ENCODE measurements around the gene DENND6B. TPM values are rescaled to one million over a fixed set of nuclear protein-coding genes. Genes with fewer than 3 reads are reported as not detected.

Gene DENND6B
- total and polyA plus RNA-seq, 2 of the 13 experiments (the other 11 are each of a cell fraction or from before 2014, with no cell fraction given): 0.95 to 3.8 TPM

DNA sequence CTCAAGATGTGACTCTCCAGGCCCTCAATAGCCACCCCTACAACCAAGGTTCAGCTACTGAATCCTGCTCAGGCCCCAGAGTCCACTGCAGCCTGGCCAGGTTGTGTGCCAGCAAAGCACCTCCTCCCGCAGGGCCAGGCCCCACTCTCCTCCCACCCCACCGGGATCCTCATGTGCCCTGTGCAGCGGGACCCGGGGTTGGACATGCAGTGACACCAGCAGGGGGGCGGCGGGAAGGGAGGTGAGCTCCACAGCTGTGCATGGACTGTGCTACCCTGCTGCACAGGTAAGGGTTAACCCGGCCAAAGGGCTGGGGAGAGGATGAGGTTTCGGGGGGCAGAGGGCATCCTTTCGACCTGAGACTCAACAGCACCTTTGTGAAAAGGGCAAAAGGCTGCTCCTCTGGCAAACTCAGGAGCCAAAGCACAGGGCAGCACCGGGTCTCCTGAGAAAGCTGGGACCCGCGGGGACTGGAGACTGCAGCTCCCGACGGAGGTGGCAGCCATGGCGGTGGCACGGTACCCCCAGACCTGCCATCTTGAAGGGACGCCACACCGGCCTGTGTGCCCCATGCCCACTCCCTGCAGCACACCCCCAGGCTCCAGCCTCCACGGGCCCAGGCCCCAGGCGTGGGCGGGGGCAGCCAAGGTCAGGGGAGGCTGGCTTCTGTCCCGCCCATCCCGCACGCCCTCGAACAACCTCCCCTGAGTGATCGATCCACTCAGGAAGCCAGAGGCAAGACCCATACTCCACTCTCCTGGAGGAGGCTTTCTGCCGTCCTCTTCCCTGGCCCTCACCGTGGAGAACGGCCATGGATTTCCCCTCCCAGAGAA lies 29.9 kb downstream of the DENND6B start (continued):
- TF ChIP-seq ZFX (CRISPR knock-in tag; IDR thresholded peaks at IDR 0.05; ENCODE audit: low read depth) (peak; percentile 12), MAZ (IDR thresholded peaks at IDR 0.05; ENCODE audit: borderline replicate concordance, low read depth, low read length) (0 out of 2 replicates have a peak, but pooled peaks have one; percentile 33), MAZ (CRISPR knock-in tag; IDR thresholded peaks at IDR 0.05; ENCODE audit: low read depth) (no peak; the same call in 1 of the 2 replicates), POGZ (CRISPR knock-in tag; IDR thresholded peaks at IDR 0.05) (no peak), ZNF343 (CRISPR knock-in tag; IDR thresholded peaks at IDR 0.05) (0 out of 2 replicates have a peak, but pooled peaks have one; percentile 38), MATR3 (CRISPR knock-in tag; IDR thresholded peaks at IDR 0.05) (no peak), ZNF775 (CRISPR knock-in tag; IDR thresholded peaks at IDR 0.05; ENCODE audit: borderline replicate concordance) (no peak), ZNF550 (CRISPR knock-in tag; IDR thresholded peaks at IDR 0.05; ENCODE audit: borderline replicate concordance) (no peak), ZBTB7A (CRISPR knock-in tag; IDR thresholded peaks at IDR 0.05) (no peak), DMAP1 (CRISPR knock-in tag; IDR thresholded peaks at IDR 0.05) (0 out of 2 replicates have a peak, but pooled peaks have one; percentile 5), ZNF207 (IDR thresholded peaks at IDR 0.05; ENCODE audit: borderline replicate concordance) (no peak)
- TF ChIP-seq, protein P1, sequence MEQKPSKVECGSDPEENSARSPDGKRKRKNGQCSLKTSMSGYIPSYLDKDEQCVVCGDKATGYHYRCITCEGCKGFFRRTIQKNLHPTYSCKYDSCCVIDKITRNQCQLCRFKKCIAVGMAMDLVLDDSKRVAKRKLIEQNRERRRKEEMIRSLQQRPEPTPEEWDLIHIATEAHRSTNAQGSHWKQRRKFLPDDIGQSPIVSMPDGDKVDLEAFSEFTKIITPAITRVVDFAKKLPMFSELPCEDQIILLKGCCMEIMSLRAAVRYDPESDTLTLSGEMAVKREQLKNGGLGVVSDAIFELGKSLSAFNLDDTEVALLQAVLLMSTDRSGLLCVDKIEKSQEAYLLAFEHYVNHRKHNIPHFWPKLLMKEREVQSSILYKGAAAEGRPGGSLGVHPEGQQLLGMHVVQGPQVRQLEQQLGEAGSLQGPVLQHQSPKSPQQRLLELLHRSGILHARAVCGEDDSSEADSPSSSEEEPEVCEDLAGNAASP (CRISPR knock-in tag; IDR thresholded peaks at IDR 0.05; ENCODE audit: borderline replicate concordance): peak; percentile 77; the same call in 1 of the 2 replicates
- TF ChIP-seq, protein P2, sequence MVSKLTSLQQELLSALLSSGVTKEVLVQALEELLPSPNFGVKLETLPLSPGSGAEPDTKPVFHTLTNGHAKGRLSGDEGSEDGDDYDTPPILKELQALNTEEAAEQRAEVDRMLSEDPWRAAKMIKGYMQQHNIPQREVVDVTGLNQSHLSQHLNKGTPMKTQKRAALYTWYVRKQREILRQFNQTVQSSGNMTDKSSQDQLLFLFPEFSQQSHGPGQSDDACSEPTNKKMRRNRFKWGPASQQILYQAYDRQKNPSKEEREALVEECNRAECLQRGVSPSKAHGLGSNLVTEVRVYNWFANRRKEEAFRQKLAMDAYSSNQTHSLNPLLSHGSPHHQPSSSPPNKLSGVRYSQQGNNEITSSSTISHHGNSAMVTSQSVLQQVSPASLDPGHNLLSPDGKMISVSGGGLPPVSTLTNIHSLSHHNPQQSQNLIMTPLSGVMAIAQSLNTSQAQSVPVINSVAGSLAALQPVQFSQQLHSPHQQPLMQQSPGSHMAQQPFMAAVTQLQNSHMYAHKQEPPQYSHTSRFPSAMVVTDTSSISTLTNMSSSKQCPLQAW (CRISPR knock-in tag; IDR thresholded peaks at IDR 0.05): peak; percentile 42; the same call in 1 of the 2 replicates
- TF ChIP-seq, protein P3, sequence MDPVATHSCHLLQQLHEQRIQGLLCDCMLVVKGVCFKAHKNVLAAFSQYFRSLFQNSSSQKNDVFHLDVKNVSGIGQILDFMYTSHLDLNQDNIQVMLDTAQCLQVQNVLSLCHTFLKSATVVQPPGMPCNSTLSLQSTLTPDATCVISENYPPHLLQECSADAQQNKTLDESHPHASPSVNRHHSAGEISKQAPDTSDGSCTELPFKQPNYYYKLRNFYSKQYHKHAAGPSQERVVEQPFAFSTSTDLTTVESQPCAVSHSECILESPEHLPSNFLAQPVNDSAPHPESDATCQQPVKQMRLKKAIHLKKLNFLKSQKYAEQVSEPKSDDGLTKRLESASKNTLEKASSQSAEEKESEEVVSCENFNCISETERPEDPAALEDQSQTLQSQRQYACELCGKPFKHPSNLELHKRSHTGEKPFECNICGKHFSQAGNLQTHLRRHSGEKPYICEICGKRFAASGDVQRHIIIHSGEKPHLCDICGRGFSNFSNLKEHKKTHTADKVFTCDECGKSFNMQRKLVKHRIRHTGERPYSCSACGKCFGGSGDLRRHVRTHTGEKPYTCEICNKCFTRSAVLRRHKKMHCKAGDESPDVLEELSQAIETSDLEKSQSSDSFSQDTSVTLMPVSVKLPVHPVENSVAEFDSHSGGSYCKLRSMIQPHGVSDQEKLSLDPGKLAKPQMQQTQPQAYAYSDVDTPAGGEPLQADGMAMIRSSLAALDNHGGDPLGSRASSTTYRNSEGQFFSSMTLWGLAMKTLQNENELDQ (CRISPR knock-in tag; IDR thresholded peaks at IDR 0.05; ENCODE audit: borderline replicate concordance): no peak
- TF ChIP-seq, protein P4, sequence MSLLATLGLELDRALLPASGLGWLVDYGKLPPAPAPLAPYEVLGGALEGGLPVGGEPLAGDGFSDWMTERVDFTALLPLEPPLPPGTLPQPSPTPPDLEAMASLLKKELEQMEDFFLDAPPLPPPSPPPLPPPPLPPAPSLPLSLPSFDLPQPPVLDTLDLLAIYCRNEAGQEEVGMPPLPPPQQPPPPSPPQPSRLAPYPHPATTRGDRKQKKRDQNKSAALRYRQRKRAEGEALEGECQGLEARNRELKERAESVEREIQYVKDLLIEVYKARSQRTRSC (CRISPR knock-in tag; IDR thresholded peaks at IDR 0.05; ENCODE audit: low read depth): no peak
- TF ChIP-seq, protein P5, sequence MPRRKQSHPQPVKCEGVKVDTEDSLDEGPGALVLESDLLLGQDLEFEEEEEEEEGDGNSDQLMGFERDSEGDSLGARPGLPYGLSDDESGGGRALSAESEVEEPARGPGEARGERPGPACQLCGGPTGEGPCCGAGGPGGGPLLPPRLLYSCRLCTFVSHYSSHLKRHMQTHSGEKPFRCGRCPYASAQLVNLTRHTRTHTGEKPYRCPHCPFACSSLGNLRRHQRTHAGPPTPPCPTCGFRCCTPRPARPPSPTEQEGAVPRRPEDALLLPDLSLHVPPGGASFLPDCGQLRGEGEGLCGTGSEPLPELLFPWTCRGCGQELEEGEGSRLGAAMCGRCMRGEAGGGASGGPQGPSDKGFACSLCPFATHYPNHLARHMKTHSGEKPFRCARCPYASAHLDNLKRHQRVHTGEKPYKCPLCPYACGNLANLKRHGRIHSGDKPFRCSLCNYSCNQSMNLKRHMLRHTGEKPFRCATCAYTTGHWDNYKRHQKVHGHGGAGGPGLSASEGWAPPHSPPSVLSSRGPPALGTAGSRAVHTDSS (CRISPR knock-in tag; conservative IDR thresholded peaks at IDR 0.05): no peak
- TF ChIP-seq, protein P6, sequence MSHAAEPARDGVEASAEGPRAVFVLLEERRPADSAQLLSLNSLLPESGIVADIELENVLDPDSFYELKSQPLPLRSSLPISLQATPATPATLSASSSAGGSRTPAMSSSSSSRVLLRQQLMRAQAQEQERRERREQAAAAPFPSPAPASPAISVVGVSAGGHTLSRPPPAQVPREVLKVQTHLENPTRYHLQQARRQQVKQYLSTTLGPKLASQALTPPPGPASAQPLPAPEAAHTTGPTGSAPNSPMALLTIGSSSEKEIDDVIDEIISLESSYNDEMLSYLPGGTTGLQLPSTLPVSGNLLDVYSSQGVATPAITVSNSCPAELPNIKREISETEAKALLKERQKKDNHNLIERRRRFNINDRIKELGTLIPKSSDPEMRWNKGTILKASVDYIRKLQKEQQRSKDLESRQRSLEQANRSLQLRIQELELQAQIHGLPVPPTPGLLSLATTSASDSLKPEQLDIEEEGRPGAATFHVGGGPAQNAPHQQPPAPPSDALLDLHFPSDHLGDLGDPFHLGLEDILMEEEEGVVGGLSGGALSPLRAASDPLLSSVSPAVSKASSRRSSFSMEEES (CRISPR knock-in tag; IDR thresholded peaks at IDR 0.05): no peak

Data from HepG2 (cell line).